Brain microvascular endothelial cell (primary cell): ENCODE results near the gene BACH2.

Source experiments
- DNase-seq: peaks from one replicate; pipeline ENCODE4 v3.0.0-alpha.2; 2020
- H3K27ac ChIP-seq: fragments of 250-450 bp; sonication (Bioruptor Pico); 2 replicates; pipeline ENCODE4 v1.5.1; 2020; ENCODE audit warnings: mild to moderate bottlenecking, moderate library complexity
- H3K27me3 ChIP-seq: fragments of 250-450 bp; sonication (Bioruptor Pico); replicated peaks from 2 replicates; pipeline ENCODE4 v1.5.1; 2020; ENCODE audit warnings: mild to moderate bottlenecking
- H3K36me3 ChIP-seq: fragments of 250-450 bp; sonication (Bioruptor Pico); replicated peaks from 2 replicates; pipeline ENCODE4 v1.5.1; 2020; ENCODE audit warnings: mild to moderate bottlenecking
- H3K4me3 ChIP-seq: 2 replicates; pipeline ENCODE4 v1.5.1; 2011; ENCODE audit warnings: low read depth, mild to moderate bottlenecking, control low read depth, low read length, moderate library complexity
- CTCF ChIP-seq: IDR thresholded peaks from 2 replicates; pipeline ENCODE4 v1.5.1; 2011; ENCODE audit warnings: low read depth, mild to moderate bottlenecking, moderate library complexity, low read length, control low read depth, inconsistent platforms; ENCODE audit errors: missing control alignments
- in situ Hi-C: cut with HindIII; loops from 2 replicates; pipeline ENCODE4 v1.10.0; 2017; ENCODE audit warnings: low sequenced_read_pairs, low pct_ligation_motif_present

Gene BACH2

DNA sequence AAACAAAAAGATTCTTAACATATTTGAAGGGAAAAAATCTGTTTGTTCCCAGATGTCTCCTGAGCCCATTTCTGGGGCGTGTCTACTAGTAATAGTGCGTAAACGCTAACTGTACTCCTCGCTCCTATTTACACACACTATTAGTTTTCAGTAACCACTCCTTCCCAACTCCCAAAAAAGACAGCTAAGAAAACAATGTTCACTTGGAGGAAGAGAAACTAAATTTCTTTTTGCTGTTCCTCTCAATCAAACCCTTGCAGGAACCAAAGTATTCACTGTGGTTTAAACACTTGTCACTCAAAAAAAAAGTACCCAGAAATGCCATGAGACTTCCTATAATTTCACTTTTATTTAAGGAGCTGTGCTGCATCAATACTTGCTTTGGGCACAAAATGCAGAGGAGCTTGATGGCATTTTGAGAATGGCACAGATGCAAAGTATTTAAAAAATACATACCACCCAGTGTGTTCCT lies 118.2 kb downstream of the BACH2 start:
- Histone ChIP-seq H3K36me3 (no peaks in the 10 kb centered on the region), H3K4me3 (no peak overlapping the region), H3K27ac (no peak overlapping the region), H3K27me3 (no peaks in the 10 kb centered on the region)
- no peak for TF ChIP-seq CTCF
- DNase-seq: no peak
- in situ Hi-C loops: no loop called here

- Histone ChIP-seq H3K36me3 (no peaks in the 10 kb centered on the region), H3K27ac (no peak overlapping the region), H3K4me3 (no peak overlapping the region), H3K27me3 (no peaks in the 10 kb centered on the region)
- DNase-seq: no peak
- in situ Hi-C loops: no loop called here
- no peak for TF ChIP-seq CTCF
These were observed 118.9 kb downstream of the BACH2 start for GRCh38 chr6:90177544-90178383.

DNA sequence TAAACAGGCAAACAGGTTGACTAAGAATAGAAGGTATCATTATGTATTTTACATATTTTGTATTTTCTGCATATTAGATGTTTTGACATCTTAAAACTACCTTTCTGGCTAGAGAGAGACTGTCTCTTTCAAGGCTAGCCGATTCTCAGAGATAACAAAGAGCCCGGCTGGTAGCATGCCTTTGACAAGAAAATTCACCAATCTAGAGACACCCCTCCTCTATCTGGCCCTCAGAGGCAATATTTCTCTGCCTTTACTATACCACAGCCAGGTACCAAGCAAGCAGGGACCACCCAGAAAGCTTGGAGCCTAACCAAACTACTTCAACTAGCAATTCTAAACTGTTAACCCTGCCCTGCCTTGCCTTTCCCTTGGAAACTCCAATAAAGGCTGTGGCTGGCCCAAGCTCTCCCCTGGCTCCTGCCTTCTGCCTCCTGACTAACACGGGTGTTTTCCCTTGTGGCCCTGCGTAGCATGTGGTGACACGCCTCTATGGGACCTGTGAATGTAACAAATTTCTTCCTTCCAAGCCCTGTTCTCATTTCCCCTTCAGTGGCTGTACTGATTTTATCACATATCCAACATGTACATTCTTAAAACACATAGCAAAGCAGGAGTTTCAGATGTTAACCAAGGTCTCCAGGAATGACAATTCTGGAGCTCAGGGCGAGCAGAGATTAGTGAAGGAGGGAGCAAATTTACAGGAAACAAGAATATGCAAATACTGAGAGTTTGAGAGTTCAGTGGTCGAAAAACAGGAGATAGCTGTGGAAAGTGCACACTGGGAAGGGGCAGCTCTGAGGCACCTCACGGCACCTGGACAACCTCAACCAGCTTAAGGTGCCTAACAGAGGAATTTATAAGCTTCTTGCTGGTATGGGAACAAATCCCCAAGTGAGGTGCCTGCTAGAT lies 120.8 kb downstream of the BACH2 start:
- in situ Hi-C loops: no loop called here
- Histone ChIP-seq H3K27ac (no peak overlapping the region), H3K36me3 (no peaks in the 10 kb centered on the region), H3K4me3 (no peak overlapping the region), H3K27me3 (no peaks in the 10 kb centered on the region)
- no peak for DNase-seq
- TF ChIP-seq CTCF: no peak

GRCh38 chr6:90173262-90173925 lies 123.2 kb downstream of the BACH2 start:
- no peaks in the 10 kb centered on the region for H3K27me3 ChIP-seq
- in situ Hi-C loops: no loop called here
- H3K27ac ChIP-seq: no peak overlapping the region
- DNase-seq: no peak
- no peak for TF ChIP-seq CTCF
- H3K36me3 ChIP-seq: no peaks in the 10 kb centered on the region
- no peak overlapping the region for H3K4me3 ChIP-seq

DNA sequence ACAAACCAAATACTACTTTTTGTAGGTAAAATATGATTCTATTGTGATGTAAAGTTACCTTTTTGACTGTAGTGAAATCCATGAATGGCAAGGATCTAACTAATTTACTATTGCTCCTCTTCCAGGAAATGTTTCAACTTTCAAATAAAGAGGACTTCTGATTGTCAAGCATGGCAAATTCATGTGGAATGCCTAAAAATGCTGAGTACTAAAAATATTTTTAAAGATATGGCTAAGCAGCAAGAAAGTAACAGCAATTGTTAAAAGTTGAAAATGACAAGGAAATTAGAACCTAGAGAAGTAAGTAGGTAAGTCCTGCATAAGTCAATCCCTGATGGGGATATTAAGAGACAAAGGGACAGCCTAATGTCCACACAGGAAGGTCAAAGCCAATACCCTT lies 126.0 kb downstream of the BACH2 start:
- H3K4me3 ChIP-seq: no peak overlapping the region
- in situ Hi-C loops: no loop called here
- no peak for DNase-seq
- no peak for TF ChIP-seq CTCF
- no peaks in the 10 kb centered on the region for H3K36me3 ChIP-seq
- H3K27me3 ChIP-seq: no peaks in the 10 kb centered on the region
- H3K27ac ChIP-seq: no peak overlapping the region
